ENCODE measurements around the gene ATP2A3.

Gene ATP2A3

GRCh38 chr17:3965118-3965800, 1.0 kb upstream of the ATP2A3 start:
- DNase-seq (ENCODE audit: low read depth), result no peak
- no peak for TF ChIP-seq CTCF (conservative IDR thresholded peaks at IDR 0.05; ENCODE audit: low read length)
- peak overlapping the region; percentile 45 for H3K4me3 ChIP-seq (ENCODE audit: low read length)

GRCh38 chr17:3963237-3964201, 718 bp downstream of the ATP2A3 start:
- no peak for DNase-seq (ENCODE audit: low read depth)
- no peak for TF ChIP-seq CTCF (conservative IDR thresholded peaks at IDR 0.05; ENCODE audit: low read length)
- no peak overlapping the region for H3K4me3 ChIP-seq (ENCODE audit: low read length)

GRCh38 chr17:3962965-3963236, 1.3 kb downstream of the ATP2A3 start:
- DNase-seq (ENCODE audit: low read depth), result no peak
- H3K4me3 ChIP-seq (ENCODE audit: low read length), result no peak overlapping the region
- no peak for TF ChIP-seq CTCF (conservative IDR thresholded peaks at IDR 0.05; ENCODE audit: low read length)

- no peak for DNase-seq (ENCODE audit: low read depth)
- TF ChIP-seq CTCF (conservative IDR thresholded peaks at IDR 0.05; ENCODE audit: low read length), result no peak
- no peak overlapping the region for H3K4me3 ChIP-seq (ENCODE audit: low read length)
Observed at GRCh38 chr17:3962217-3962964, 1.8 kb downstream of the ATP2A3 start.

GRCh38 chr17:3961564-3962047, 2.6 kb downstream of the ATP2A3 start:
- DNase-seq (ENCODE audit: low read depth), result no peak
- TF ChIP-seq CTCF (conservative IDR thresholded peaks at IDR 0.05; ENCODE audit: low read length), result no peak
- no peak overlapping the region for H3K4me3 ChIP-seq (ENCODE audit: low read length)

GRCh38 chr17:3960764-3961163, 3.5 kb downstream of the ATP2A3 start:
- H3K4me3 ChIP-seq (ENCODE audit: low read length), result no peak overlapping the region
- DNase-seq (ENCODE audit: low read depth), result peak; percentile 60
- TF ChIP-seq CTCF (conservative IDR thresholded peaks at IDR 0.05; ENCODE audit: low read length), result no peak
